B cell (primary cell): ENCODE results near the gene PAM.

Experiments
- CTCF ChIP-seq: fragments of 200-600 bp; IDR thresholded peaks from one replicate; pipeline ENCODE4 v1.8.0; 2022; ENCODE audit warnings: antibody characterized with exemption, mild to moderate bottlenecking
- EZH2 ChIP-seq: IDR thresholded peaks from 2 replicates; pipeline ENCODE4 v1.6.1; 2012; ENCODE audit warnings: borderline replicate concordance, low read depth, mild to moderate bottlenecking, moderate library complexity, low read length; ENCODE audit not compliant: insufficient read depth, poor library complexity, severe bottlenecking

DNA sequence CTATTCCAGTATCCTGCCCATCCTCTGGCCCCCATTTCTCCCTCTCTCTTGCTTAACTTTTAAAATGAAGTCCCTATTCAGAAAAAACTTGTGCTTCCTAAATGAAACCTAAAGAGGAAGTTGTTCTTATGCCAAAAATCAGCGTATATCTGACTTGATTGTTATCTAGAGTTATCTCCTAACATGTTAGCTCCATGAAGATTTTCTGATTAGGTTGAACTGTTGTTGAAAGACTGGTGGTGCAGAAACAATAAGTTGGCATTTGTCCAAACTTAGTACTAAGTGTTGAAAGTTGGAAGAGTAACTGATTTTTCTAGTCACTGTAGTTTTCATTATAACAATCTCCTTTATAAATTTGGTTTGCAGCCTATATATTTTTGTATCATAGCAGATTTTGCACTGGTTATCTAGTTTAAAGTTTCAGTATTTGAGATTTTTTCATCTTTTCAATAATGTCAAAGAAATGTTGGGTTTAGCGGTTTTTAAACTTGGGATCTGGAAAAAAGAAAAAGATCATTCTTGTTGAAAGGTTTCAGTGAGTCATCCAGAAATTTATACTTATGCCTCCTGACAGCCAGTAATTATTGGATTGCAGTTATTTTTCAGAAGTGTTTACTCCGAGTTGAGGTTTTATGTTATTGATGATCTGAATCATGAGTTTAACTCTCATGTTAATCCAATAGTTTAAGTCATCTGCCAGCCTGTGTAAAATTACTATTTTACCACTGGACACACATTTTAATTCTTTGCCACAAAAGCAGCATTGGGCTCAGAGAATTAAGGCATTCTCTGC, 60.6 kb downstream of the PAM start:
- no peak for TF ChIP-seq CTCF
- no peak for TF ChIP-seq EZH2
